Right lobe of liver (tissue), 6 donors: Measurements from ENCODE around the gene DIP2C. TPM values are rescaled to one million over a fixed set of nuclear protein-coding genes. Genes with fewer than 3 reads are reported as not detected.

Experiments
- ATAC-seq, 4 donors: fragments of 200-7000 bp; cut with Tn5 transposase; one replicate each; pipeline ENCODE4 v1.9.1; 2020; ENCODE audit warnings: mild to moderate bottlenecking in 4 of 4, moderate library complexity in 4 of 4
- DNase-seq, 3 donors: peaks; one replicate each; pipeline ENCODE4 v3.0.0-alpha.2; 2020
- H3K27ac ChIP-seq, 3 donors: fragments of 200-600 bp; one replicate each; pipeline ENCODE4 v1.8.0; 2022
- H3K27me3 ChIP-seq, 2 donors: fragments of 200-600 bp; one replicate each; pipeline ENCODE4 v1.8.0; 2022
- H3K36me3 ChIP-seq, 4 donors: fragments of 200-600 bp; sonication (generic) in 1 of 4; one replicate each; pipeline versions ENCODE4 v1.5.1 to v1.8.0; 2017 to 2022; ENCODE audit warnings: control low read depth in 1 of 4
- H3K4me1 ChIP-seq, 4 donors: fragments of 200-600 bp; sonication (generic) in 1 of 4; one replicate each; pipeline versions ENCODE4 v1.5.1 to v1.8.0; 2017 to 2022; ENCODE audit warnings: control low read depth in 1 of 4
- H3K4me3 ChIP-seq, 3 donors: fragments of 200-600 bp; one replicate each; pipeline ENCODE4 v1.8.0; 2022
- H3K9me3 ChIP-seq, 4 donors: fragments of 200-600 bp; sonication (generic) in 1 of 4; one replicate each; pipeline versions ENCODE4 v1.5.1 to v1.8.0; 2017 to 2022; ENCODE audit warnings: control low read depth in 1 of 4
- POLR2A ChIP-seq: fragments of 450-650 bp; IDR thresholded peaks from one replicate; pipeline ENCODE4 v1.6.1; 2017; ENCODE audit warnings: antibody characterized with exemption, mild to moderate bottlenecking
- whole genome bisulfite sequencing: methylation state at CpG from one replicate; pipeline ENCODE4 v1.1.6; 2018; ENCODE audit warnings: low coverage, low lambda C conversion rate; ENCODE audit not compliant: insufficient coverage; ENCODE audit errors: missing lambda C conversion rate; 5-methylcytosine and 5-hydroxymethylcytosine counted together
- intact Hi-C, 2 donors: fragments of 100-400 bp; cut with DNase I; formaldehyde crosslinking; loops; one replicate each; pipeline versions ENCODE4 v1.11.2 to v1.14.1; 2022
- total RNA-seq, 6 experiments: library from RNA; depleted of rRNA in 2 of 6; stranded (reverse); fragments of >200 nt in 2 of 6; fragmentation: NEBNext Ultra II Directional in 3 of 6; extraction: Animal tissue kit (Norgen Biotek cat#: 25700) in 3 of 6; gene quantifications; one replicate each; pipeline versions ENCODE4 v1.1.0 to v1.2.4, GENCODE V29; 2016 to 2023
- TF ChIP-seq, protein P1 (sequence below), 4 donors: fragments of 200-600 bp in 3 of 4; fragments of 450-650 bp in 1 of 4; IDR thresholded peaks; one replicate each; pipeline versions ENCODE4 v1.5.1 to v1.8.0; 2016 to 2022; ENCODE audit warnings: antibody characterized with exemption in 4 of 4, mild to moderate bottlenecking in 2 of 4
- donor health status: DM: no; HTN: yes; CAD: no.
- donor health status: DM: no; HTN: no; CAD: no.
- donor health status: DM: no; HTN: no; CAD: no.
- donor health status: DM: no; HTN: yes; CAD: no.
- donor health status: DM: no; HTN: yes; CAD: no.

DIP2C gene
- total RNA-seq, 6 experiments from 2014 or later: 8.0 to 13.5 (median 11.7) TPM

DNA sequence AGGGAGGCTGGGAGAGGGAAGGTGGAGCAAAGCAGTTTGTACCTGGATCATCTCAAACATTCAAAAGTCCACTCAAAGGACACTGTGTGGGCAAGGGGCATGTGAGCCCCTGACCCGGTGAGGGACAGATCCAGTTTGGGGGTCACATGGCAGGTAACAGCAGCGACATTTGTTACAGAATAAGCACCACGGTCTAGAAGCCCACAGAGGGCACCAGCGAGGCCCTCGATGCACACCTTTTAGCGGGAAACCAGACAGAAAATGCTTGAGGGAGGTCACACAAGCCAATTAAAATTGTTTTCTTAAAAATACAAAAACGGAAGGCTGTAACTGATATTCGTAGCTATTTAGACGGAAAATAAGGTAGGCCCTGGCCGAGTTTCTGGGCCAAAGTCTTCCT is 409.8 kb downstream of the DIP2C start:
- TF ChIP-seq, protein P1, sequence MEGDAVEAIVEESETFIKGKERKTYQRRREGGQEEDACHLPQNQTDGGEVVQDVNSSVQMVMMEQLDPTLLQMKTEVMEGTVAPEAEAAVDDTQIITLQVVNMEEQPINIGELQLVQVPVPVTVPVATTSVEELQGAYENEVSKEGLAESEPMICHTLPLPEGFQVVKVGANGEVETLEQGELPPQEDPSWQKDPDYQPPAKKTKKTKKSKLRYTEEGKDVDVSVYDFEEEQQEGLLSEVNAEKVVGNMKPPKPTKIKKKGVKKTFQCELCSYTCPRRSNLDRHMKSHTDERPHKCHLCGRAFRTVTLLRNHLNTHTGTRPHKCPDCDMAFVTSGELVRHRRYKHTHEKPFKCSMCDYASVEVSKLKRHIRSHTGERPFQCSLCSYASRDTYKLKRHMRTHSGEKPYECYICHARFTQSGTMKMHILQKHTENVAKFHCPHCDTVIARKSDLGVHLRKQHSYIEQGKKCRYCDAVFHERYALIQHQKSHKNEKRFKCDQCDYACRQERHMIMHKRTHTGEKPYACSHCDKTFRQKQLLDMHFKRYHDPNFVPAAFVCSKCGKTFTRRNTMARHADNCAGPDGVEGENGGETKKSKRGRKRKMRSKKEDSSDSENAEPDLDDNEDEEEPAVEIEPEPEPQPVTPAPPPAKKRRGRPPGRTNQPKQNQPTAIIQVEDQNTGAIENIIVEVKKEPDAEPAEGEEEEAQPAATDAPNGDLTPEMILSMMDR (IDR thresholded peaks at IDR 0.05): no peak
- no peak for TF ChIP-seq POLR2A
- ATAC-seq: no peak
- DNase-seq: no peak
- H3K9me3 ChIP-seq: no peaks in the 10 kb centered on the region
- H3K36me3 ChIP-seq: peaks cover 0 to 23% (median under 1%) of the 10 kb centered on the region in 4 donors
- 90% methylated on average over 7 of the region's 10 CpGs for WGBS
- H3K27ac ChIP-seq: no peak overlapping the region
- H3K4me1 ChIP-seq: no peaks in the 10 kb centered on the region
- intact Hi-C loops: no loop called here
- H3K27me3 ChIP-seq: no peaks in the 10 kb centered on the region
- no peak overlapping the region for H3K4me3 ChIP-seq

DNA sequence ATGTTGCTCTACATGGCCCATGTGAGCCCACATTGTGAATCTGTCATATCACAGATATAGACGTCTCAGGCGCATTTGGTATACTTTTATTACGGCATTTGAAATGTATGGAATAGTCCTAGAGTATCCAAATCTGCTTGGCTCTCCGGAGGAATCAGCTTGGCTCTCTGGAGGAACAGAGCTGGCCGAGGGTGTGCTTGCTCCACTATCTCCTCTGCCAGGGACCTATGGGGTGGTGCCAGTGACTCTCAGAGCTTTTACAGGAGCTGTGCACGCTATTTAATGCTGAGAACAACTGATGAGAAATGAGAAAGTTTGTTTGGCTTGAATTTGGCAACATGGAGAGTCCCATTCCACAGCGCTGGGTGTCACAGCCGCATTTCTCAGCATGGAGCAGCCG is 410.2 kb downstream of the DIP2C start:
- Histone ChIP-seq H3K9me3 (no peaks in the 10 kb centered on the region), H3K4me1 (no peaks in the 10 kb centered on the region), H3K27me3 (no peaks in the 10 kb centered on the region), H3K4me3 (no peak overlapping the region), H3K27ac (no peak overlapping the region), H3K36me3 (peaks cover 0 to 21% (median under 1%) of the 10 kb centered on the region in 4 donors)
- intact Hi-C loops: no loop called here
- TF ChIP-seq, protein P1 (IDR thresholded peaks at IDR 0.05): no peak
- no peak for TF ChIP-seq POLR2A
- DNase-seq (no peak), ATAC-seq (no peak)
- WGBS: 97% methylated on average over 5 of the region's 9 CpGs

DNA sequence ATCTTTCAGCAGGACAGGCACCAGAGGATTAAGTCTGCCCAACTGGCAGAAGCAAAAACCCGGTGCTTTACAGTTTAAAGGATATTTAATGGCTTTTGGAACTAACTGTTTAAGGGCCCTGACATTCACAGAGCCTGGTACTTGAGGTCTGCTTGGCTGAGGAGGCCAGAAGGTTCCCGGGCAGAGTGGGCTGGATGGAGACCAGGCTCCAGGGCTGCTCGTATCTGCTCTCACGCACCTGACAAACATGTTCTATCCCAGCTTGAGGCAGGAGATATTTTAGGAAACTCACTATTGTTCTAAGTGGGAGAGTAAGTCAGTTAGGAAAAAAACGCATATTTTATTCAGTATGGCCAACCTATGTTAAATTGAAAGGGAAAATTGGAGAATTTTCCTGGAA is 410.8 kb downstream of the DIP2C start:
- Histone ChIP-seq H3K27me3 (no peaks in the 10 kb centered on the region), H3K4me3 (no peak overlapping the region), H3K36me3 (peaks cover 0 to 17% (median under 1%) of the 10 kb centered on the region in 4 donors), H3K4me1 (no peaks in the 10 kb centered on the region), H3K9me3 (no peaks in the 10 kb centered on the region), H3K27ac (no peak overlapping the region)
- DNase-seq: no peak
- 85% methylated on average over 3 of the region's 5 CpGs for WGBS
- ATAC-seq: no peak
- intact Hi-C loops: no loop called here
- TF ChIP-seq, protein P1 (IDR thresholded peaks at IDR 0.05): no peak

DNA sequence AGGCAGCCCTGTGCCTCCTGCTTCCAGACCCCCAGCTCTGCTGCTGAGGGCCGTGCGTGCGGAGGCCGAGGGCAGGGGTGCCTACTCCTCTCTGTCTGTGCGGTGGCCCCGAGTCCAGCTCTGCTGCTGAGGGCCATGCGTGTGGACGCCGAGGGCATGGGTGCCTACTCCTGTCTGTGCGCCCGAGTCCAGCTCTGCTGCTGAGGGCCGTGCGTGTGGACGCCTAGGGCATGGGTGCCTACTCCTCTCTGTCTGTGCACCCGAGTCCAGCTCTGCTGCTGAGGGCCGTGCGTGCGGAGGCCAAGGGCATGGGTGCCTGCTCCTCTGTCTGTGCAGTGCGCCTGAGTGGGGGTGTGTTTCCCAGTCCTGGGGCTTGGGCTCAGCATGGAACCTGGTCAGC is 411.5 kb downstream of the DIP2C start:
- peaks cover 0 to 17% (median 0%) of the 10 kb centered on the region in 4 donors for H3K36me3 ChIP-seq
- H3K9me3 ChIP-seq: no peaks in the 10 kb centered on the region
- intact Hi-C loops: no loop called here
- no peak overlapping the region for H3K4me3 ChIP-seq
- H3K27ac ChIP-seq: no peak overlapping the region
- H3K4me1 ChIP-seq: no peaks in the 10 kb centered on the region
- no peaks in the 10 kb centered on the region for H3K27me3 ChIP-seq
- DNase-seq (no peak), ATAC-seq (no peak)
- 90% methylated on average over 2 of the region's 19 CpGs for WGBS
- TF ChIP-seq POLR2A: no peak
- TF ChIP-seq, protein P1 (IDR thresholded peaks at IDR 0.05): no peak

DNA sequence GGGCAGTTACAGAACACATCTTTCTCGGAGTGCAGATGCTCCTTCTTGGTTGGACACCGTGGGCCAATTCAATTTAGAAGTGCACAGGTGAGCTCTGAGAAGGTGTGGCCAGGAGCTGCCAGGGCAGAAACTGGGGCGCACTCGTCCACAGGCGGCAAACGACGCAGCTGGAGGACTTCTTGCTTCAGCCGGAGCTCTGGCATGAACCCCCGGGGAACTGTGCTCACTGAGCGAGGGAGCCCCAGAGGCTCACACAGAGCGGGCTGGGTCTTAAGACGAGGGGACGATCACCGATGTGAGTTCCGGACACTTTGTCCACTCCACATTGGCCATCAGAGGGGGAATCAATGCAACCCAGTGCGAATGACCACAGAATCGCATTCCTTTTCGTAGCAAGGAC is 413.8 kb downstream of the DIP2C start:
- ATAC-seq: no peak
- peaks cover 0 to 10% (median 0%) of the 10 kb centered on the region in 4 donors for H3K36me3 ChIP-seq
- 94% methylated on average over 7 of the region's 18 CpGs for WGBS

More for the DNA sequence above, 413.8 kb downstream of the DIP2C start:
- H3K27ac ChIP-seq: no peak overlapping the region
- no peaks in the 10 kb centered on the region for H3K9me3 ChIP-seq
- H3K4me3 ChIP-seq: no peak overlapping the region
- intact Hi-C loops: no loop called here
- H3K4me1 ChIP-seq: no peaks in the 10 kb centered on the region
- H3K27me3 ChIP-seq: no peaks in the 10 kb centered on the region
- DNase-seq: no peak
- no peak for TF ChIP-seq POLR2A
- TF ChIP-seq, protein P1 (IDR thresholded peaks at IDR 0.05): no peak
